ENCODE measurements around the gene RACGAP1. TPM values are rescaled to one million over a fixed set of nuclear protein-coding genes. Genes with fewer than 3 reads are reported as not detected.
A peak's percentile ranks its signal among the peaks of the same experiment; 100 is the strongest.

RACGAP1 gene
- total RNA-seq, 4 donors from 2014 or later = 5.1 to 29.7 (median 8.5) TPM

GRCh38 chr12:50016501-50017475 is 8.5 kb downstream of the RACGAP1 start:
- peak in 1 of 3 donors; percentile 73 for DNase-seq
- Histone ChIP-seq H3K4me3 (no peak overlapping the region), H3K27me3 (no peaks in the 10 kb centered on the region), H3K9me3 (no peaks in the 10 kb centered on the region), H3K27ac (peak overlapping the region in 3 of 4 donors; percentile 21 to 76 (median 56)), H3K36me3 (no peaks in the 10 kb centered on the region), H3K4me1 (no peaks in the 10 kb centered on the region)
- no peak for TF ChIP-seq POLR2A (IDR thresholded peaks at IDR 0.05)
- no peak for TF ChIP-seq CTCF (IDR thresholded peaks at IDR 0.05)

GRCh38 chr12:50014342-50014741 is 11.0 kb downstream of the RACGAP1 start:
- Histone ChIP-seq H3K4me1 (no peaks in the 10 kb centered on the region), H3K27ac (no peak overlapping the region), H3K27me3 (no peaks in the 10 kb centered on the region), H3K4me3 (no peak overlapping the region), H3K9me3 (no peaks in the 10 kb centered on the region), H3K36me3 (no peaks in the 10 kb centered on the region)
- no peak for DNase-seq
- TF ChIP-seq POLR2A (IDR thresholded peaks at IDR 0.05) = no peak
- TF ChIP-seq CTCF (IDR thresholded peaks at IDR 0.05) = no peak

- Histone ChIP-seq H3K27me3 (no peaks in the 10 kb centered on the region), H3K9me3 (no peaks in the 10 kb centered on the region), H3K4me1 (no peaks in the 10 kb centered on the region), H3K27ac (no peak overlapping the region), H3K36me3 (no peaks in the 10 kb centered on the region), H3K4me3 (no peak overlapping the region)
- TF ChIP-seq POLR2A (IDR thresholded peaks at IDR 0.05) (no peak), CTCF (IDR thresholded peaks at IDR 0.05) (no peak)
- no peak for DNase-seq
These were observed 11.7 kb downstream of the RACGAP1 start for GRCh38 chr12:50013361-50014147.

- Histone ChIP-seq H3K36me3 (no peaks in the 10 kb centered on the region), H3K27ac (peak overlapping the region in 1 of 4 donors; percentile 11), H3K9me3 (no peaks in the 10 kb centered on the region), H3K27me3 (no peaks in the 10 kb centered on the region), H3K4me1 (no peaks in the 10 kb centered on the region), H3K4me3 (no peak overlapping the region)
- DNase-seq = no peak
- TF ChIP-seq POLR2A (IDR thresholded peaks at IDR 0.05) (no peak), CTCF (IDR thresholded peaks at IDR 0.05) (no peak)
These were observed 18.4 kb downstream of the RACGAP1 start for GRCh38 chr12:50006754-50007442.

GRCh38 chr12:50006280-50006679 is 19.0 kb downstream of the RACGAP1 start:
- Histone ChIP-seq H3K4me3 (no peak overlapping the region), H3K27me3 (no peaks in the 10 kb centered on the region), H3K9me3 (no peaks in the 10 kb centered on the region), H3K4me1 (no peaks in the 10 kb centered on the region), H3K27ac (peak overlapping the region in 1 of 4 donors; percentile 11), H3K36me3 (no peaks in the 10 kb centered on the region)
- TF ChIP-seq POLR2A (IDR thresholded peaks at IDR 0.05) = no peak
- no peak for DNase-seq
